HCEC 1CT (cell line): ENCODE data around the gene RNF150.
"Not testable (repeated sequence)": the region's sequence is repeated elsewhere in the genome, so short reads cannot be mapped to it uniquely, and the experiment has no call there.

Experiments
- DNase-seq: peaks from one replicate; pipeline ENCODE4 v3.0.0-alpha.2; 2017

The RNF150 gene

GRCh38 chr4:141074098-141074878 is 59.0 kb downstream of the RNF150 start:
- no peak for DNase-seq

- no peak for DNase-seq
Observed at GRCh38 chr4:141066690-141067089, 66.6 kb downstream of the RNF150 start.

GRCh38 chr4:141065872-141066271 is 67.4 kb downstream of the RNF150 start:
- no peak for DNase-seq

GRCh38 chr4:141062651-141063050 is 70.6 kb downstream of the RNF150 start:
- DNase-seq: no peak

GRCh38 chr4:141058591-141059512 is 74.4 kb downstream of the RNF150 start:
- DNase-seq: peak; percentile 80

- no peak for DNase-seq
Observed at GRCh38 chr4:141057582-141057981, 75.7 kb downstream of the RNF150 start.

GRCh38 chr4:141056473-141056872 is 76.8 kb downstream of the RNF150 start:
- no peak for DNase-seq

- no peak for DNase-seq
Observed at GRCh38 chr4:141054446-141054845, 78.8 kb downstream of the RNF150 start.

- not testable (repeated sequence) for DNase-seq
Observed at GRCh38 chr4:141050999-141051398, 82.3 kb downstream of the RNF150 start.

- DNase-seq: peak; percentile 42
Observed at GRCh38 chr4:141047228-141047884, 85.9 kb downstream of the RNF150 start.

- peak; percentile 94 for DNase-seq
Observed at GRCh38 chr4:141046255-141046654, 87.0 kb downstream of the RNF150 start.

- no peak for DNase-seq
Observed at GRCh38 chr4:141045848-141046247, 87.4 kb downstream of the RNF150 start.

GRCh38 chr4:141041021-141041476 is 92.2 kb downstream of the RNF150 start:
- DNase-seq: no peak

GRCh38 chr4:141039156-141039555 is 94.1 kb downstream of the RNF150 start:
- DNase-seq: no peak

GRCh38 chr4:141038428-141038827 is 94.8 kb downstream of the RNF150 start:
- no peak for DNase-seq

- no peak for DNase-seq
Observed at GRCh38 chr4:141037446-141037845, 95.8 kb downstream of the RNF150 start.

GRCh38 chr4:141036786-141037185 is 96.5 kb downstream of the RNF150 start:
- peak; percentile 15 for DNase-seq

- DNase-seq: no peak
Observed at GRCh38 chr4:141035920-141036319, 97.3 kb downstream of the RNF150 start.

- DNase-seq: peak; percentile 87
Observed at GRCh38 chr4:141028024-141028529, 105.2 kb downstream of the RNF150 start.

- DNase-seq: peak; percentile 46
Observed at GRCh38 chr4:141027421-141027820, 105.8 kb downstream of the RNF150 start.

- DNase-seq: no peak
Observed at GRCh38 chr4:141026900-141027299, 106.4 kb downstream of the RNF150 start.

GRCh38 chr4:141023051-141023450 is 110.2 kb downstream of the RNF150 start:
- no peak for DNase-seq

GRCh38 chr4:141022111-141022695 is 111.1 kb downstream of the RNF150 start:
- no peak for DNase-seq
